Measurements from ENCODE around the gene STX12.
"Not testable (repeated sequence)": the region's sequence is repeated elsewhere in the genome, so short reads cannot be mapped to it uniquely, and the experiment has no call there.

Gene STX12

GRCh38 chr1:27831568-27832410 lies 58.8 kb downstream of the STX12 start:
- DNase-seq, result no peak

DNA sequence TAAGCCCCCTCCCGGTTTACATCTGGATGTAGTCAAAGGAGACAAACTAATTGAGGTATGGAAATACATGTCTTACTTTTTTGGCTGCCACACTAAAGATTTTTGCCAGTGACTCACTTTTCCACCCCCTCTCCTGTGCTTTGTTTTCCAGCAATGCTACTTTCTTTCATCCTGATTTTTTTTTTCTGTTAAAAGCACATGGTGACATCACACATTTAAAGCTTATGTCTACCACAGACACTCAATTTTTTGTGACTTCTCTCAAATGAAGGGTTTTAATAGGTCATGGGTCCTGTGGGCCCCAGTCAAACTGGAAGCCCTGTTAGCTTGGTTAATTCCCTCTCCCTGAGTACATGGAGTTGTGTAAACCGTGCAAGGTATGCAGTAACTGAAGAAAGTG lies 59.7 kb downstream of the STX12 start:
- no peak for DNase-seq

GRCh38 chr1:27833470-27833869 lies 60.5 kb downstream of the STX12 start:
- no peak for DNase-seq

DNA sequence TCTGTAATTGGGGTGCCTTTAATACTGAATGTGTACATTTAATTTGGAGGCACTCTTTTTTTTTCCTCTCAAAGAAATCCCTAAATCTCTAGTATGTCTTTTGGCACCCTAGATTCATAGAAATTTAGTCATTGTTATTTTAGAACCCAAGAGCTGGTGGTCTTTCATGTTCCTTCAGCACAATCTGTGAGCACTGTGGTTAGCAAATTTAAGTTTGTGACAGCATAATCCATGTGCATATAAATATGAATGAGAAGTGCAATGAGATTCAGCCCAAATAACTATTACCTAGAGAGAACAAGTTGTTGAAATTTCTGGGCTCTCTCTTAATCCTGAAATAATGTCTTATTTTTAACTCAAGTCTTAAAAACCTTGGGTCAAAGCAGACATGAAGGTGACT lies 62.0 kb downstream of the STX12 start:
- DNase-seq, result no peak

DNA sequence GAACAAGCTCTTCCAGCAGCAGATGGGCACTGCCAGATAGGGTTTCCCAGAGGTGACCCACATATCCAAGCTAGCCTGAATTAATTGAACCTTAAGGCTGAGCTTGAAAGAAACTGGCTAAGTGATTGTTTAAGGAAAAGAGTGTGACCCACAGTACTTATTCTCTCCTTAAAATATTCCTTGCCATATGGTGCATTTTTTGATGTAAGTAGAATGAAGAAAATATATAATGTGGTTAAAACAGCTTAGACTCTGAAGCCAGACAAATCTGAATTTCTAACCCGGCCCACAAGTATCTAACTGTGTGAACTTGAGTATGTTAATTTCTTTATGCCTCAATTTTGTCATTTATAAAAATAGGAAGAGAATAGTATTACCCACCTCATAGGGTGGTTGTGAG lies 62.5 kb downstream of the STX12 start:
- DNase-seq, result no peak

GRCh38 chr1:27849951-27850350 lies 76.9 kb downstream of the STX12 start:
- no peak for DNase-seq

- DNase-seq, result no peak
Measured at GRCh38 chr1:27855085-27855484, 82.1 kb downstream of the STX12 start.

DNA sequence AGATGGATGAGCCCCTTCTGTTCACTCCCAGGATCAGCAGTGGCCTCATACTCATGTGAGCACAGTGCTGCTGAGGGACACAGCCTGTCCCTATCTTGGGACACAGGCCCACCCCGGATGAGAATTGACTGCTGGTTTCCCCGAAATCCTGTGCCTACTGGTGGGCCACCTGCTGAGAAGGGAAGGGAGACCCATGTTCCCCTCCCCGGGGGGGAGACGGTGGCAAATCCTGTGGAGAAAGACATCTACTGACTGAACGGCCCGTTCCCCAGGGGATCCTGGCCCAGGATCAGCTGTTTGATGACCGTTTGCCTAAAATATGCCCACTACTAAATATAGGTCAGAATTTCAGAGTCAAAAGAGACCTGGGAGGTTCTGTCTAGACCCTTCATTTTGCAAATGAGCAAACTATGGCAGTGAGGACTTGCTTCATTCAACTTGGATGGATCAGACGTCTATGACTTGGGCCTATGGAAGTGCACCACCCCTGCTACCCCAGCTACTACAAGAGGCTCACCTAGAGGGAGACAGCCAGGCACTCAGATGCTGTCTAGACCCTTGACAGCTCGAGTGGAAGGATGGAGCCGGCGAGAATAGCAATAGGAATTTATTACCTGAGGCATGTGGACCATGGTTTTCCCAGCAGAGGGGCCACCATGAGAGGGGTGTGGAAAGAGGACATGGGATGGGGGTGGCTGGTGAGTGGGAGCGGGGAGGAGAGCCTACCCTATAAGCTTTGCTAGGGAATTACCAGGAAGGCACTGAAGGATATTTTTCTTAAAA lies 83.7 kb downstream of the STX12 start:
- no peak for DNase-seq

DNA sequence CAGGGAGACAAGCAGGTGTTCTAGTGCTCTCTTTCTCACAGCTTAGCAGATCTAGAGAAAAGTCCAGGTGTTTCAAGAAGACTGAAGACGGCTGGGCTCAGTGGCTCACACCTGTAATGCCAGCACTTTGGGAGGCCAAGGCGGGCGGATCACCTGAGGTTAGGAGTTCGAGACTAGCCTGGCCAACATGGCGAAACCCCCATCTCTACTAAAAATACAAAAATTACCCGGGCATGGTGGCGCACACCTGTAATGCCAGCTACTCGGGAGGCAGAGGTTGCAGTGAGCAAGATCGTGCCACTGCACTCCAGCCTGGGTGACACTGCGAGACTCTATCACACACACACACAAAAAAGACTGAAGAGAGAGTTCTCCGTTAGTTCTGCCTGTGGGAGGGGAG lies 84.5 kb downstream of the STX12 start:
- not testable (repeated sequence) for DNase-seq

- DNase-seq, result peak; percentile 77 to 84
Measured at GRCh38 chr1:27858072-27858948, 85.3 kb downstream of the STX12 start.

DNA sequence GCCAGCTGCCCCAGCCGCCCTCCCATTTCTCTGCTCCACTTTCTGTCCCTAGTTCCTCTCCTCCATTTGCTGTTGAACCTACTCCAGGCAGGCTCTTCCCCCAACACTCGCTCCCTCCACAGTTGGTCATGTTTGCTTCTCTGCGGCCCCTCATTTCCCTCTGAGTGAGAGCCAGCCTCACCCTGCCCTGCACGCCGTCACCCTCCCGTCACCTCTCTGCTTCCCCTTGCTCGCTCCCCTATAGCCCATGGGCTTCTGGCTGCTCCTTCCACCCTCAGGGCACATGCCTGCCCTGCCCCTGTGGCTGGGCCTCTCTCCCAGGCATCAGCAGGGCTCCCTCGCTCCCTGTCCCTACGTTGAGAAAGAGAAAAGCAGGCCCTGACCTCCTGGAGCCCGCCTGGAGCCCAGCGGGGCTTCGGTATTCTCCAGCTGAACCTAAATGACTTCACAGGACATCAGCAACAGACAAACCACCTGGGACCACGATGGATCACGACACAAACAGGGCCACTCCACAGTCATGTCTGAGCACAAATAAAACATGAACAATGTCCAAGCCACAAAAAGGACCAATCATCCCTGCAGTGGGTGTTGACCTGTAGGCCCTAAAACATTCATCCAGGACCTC lies 86.0 kb downstream of the STX12 start:
- DNase-seq, result no peak

DNA sequence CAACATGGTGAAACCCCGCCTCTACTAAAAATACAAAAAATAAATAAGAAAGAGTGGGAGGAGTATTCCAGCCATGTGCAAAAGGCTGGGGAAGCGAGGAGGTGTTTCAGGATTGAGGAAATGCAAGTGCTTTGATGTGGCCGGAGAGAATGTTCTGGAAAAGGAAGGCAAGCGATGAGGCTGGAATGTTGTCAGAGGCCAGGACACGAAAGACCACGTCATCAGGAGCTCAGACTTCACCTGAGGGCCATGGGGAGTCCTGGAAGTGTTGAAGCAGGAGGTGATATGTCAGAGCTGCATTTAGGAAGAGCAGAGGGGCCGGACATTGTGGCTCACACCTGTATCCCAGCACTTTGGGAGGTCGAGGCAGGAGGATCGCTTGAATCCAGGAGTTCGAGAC lies 88.4 kb downstream of the STX12 start:
- DNase-seq, result no peak

GRCh38 chr1:27862004-27862403 lies 89.0 kb downstream of the STX12 start:
- DNase-seq, result no peak

DNA sequence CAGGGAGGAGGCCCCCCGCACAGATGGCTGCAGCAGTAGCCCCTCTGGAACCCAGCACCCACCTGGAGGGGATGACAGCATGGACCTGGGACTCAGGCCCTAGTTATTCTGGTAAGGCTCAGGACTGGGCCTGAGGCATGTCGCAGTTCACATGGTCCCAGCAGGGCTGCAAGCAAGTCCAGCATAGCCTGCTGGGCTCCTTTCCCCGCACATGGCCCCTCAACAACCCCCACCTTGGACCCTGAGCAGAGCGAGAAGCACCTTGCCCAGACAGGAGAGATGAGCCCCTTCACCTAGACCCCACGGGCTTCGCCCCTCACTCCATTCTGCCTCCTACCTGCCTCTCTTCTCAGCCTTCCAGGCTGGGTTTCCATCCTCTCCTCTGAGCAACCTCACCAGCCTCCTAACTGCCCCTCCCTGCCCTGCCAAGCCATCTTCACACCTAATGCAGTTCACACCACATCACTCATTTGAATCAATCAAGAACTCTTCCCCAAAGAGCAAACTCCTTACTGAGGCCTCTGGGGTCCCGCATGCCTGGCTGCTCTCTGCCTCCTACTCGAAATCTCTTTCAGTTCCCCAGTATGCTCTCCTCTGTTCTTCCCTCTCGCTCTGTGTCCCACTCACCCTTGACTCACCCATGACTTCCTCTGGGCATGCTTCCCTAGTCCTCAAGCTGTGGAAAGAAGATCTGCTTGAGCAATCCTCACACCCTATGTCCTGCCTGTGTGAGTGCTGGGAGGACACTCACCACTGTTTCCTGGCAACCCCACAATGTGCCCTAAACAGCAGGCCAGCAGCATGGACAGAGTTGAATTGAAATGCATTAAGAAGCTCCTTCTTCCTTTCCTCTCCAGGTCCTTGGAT lies 89.9 kb downstream of the STX12 start:
- DNase-seq, result no peak

DNA sequence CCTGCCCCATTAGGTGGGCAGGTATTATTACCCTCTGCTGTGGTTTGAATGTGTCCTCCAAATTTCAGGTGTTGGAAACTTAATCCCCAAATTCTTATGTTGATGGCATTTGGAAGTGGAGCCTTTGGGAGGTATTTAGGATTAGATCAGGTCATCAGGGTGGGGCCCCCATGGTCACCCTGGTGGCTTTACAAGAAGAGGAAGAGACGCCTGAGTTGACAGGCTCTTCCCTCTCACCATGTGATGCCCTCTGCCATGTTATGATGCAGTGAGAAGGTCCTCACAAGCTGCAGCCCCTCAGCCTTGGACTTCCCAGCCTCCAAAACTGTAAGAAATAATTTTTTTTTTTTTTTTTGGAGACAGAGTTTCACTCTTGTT lies 90.5 kb downstream of the STX12 start:
- DNase-seq, result no peak

GRCh38 chr1:27864264-27864895 lies 91.4 kb downstream of the STX12 start:
- DNase-seq, result peak; percentile 33 to 50

GRCh38 chr1:27865821-27866220 lies 92.8 kb downstream of the STX12 start:
- DNase-seq, result no peak

GRCh38 chr1:27868556-27868931 lies 95.5 kb downstream of the STX12 start:
- no peak for DNase-seq

DNA sequence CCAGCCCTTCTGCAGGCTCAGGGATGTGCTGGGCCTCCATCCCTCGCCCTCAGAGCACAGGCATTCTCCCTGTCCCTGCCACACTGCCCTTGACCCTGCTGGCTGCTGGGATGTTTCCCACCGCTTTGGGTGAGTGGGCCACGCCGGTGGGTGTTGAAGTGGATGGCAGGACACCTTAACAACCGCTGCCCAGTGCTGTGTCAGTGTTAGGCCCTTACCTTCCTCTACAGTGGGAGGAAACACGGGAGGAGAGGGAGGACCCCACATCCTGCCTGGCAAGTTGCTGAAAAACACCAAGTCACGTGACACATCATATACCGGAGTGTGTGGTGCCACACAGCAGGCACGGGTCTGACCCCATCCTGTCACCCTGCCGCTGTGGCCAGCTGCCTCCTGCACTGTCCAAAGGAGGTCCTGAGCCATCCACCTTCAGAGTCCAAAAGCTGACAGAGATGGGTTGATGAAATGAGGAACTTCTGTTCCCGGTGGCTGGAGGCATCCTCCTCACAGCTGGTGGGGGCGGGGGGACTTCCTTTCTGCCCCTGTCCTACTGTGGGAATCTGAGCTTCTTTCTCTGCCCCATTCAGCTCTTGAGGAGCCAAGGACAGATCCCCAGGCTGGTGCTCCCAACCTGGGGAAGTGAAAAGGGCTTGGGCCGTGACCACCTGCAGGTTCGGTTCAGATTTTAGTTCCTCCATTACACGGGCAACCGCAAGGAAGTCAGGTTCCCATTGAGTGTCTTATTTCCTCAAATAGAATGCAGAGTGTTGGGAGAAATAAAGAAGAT lies 96.1 kb downstream of the STX12 start:
- peak; percentile 39 to 62 for DNase-seq

GRCh38 chr1:27869719-27870085 lies 96.7 kb downstream of the STX12 start:
- DNase-seq, result no peak

GRCh38 chr1:27871076-27871475 lies 98.1 kb downstream of the STX12 start:
- not testable (repeated sequence) for DNase-seq

Data from stimulated activated CD4-positive, alpha-beta T cell treated with anti-CD3 and anti-CD28 coated beads, Interleukin-4, amount 100 ng/mL, for 4 hours (primary cell).